GM21717 (cell line): ENCODE data around the gene TMEM127.
"Not testable (repeated sequence)": the region's sequence is repeated elsewhere in the genome, so short reads cannot be mapped to it uniquely, and the experiment has no call there.

Experiments
- ATAC-seq: cut with Tn5 transposase; IDR thresholded peaks from one replicate; pipeline ENCODE4 v1.9.1; 2021; ENCODE audit warnings: mild to moderate bottlenecking, moderate library complexity; ENCODE audit not compliant: unreplicated experiment

TMEM127 gene

GRCh38 chr2:96265840-96266679, at the start of gene TMEM127, which contains the start of gene CIAO1:
TSS of gene TMEM127 (minus strand) at chr2:96265997. CDS start at chr2:96265381, 616 bp downstream.
TSS of gene CIAO1 (plus strand) at chr2:96266225. CDS start at chr2:96266351, 126 bp downstream.
- ATAC-seq: peak; percentile 89

- ATAC-seq: no peak
Measured at GRCh38 chr2:96315005-96315399, 49.2 kb upstream of the TMEM127 start.

GRCh38 chr2:96308248-96308647, 42.5 kb upstream of the TMEM127 start:
- no peak for ATAC-seq

GRCh38 chr2:96306370-96306769, 40.6 kb upstream of the TMEM127 start:
- ATAC-seq: no peak

- ATAC-seq: peak; percentile 5
Measured at GRCh38 chr2:96305979-96306308, 40.1 kb upstream of the TMEM127 start.

GRCh38 chr2:96305091-96305978, 39.5 kb upstream of the TMEM127 start, which contains the start of gene SNRNP200:
TSS of gene SNRNP200 (minus strand) at chr2:96305546. CDS start at chr2:96305437, 109 bp downstream.
- peak; percentile 79 for ATAC-seq

GRCh38 chr2:96304606-96305005, 38.8 kb upstream of the TMEM127 start:
- ATAC-seq: no peak

GRCh38 chr2:96301865-96302264, 36.1 kb upstream of the TMEM127 start:
- no peak for ATAC-seq

GRCh38 chr2:96296925-96297324, 31.1 kb upstream of the TMEM127 start:
- no peak for ATAC-seq

GRCh38 chr2:96294271-96294670, 28.5 kb upstream of the TMEM127 start:
- not testable (repeated sequence) for ATAC-seq

- ATAC-seq: no peak
Measured at GRCh38 chr2:96291751-96292150, 26.0 kb upstream of the TMEM127 start.

GRCh38 chr2:96287273-96287856, 21.6 kb upstream of the TMEM127 start:
- ATAC-seq: no peak

- ATAC-seq: no peak
Measured at GRCh38 chr2:96276787-96277499, 11.1 kb upstream of the TMEM127 start.

- ATAC-seq: no peak
Measured at GRCh38 chr2:96274355-96275056, 8.7 kb upstream of the TMEM127 start.

GRCh38 chr2:96273763-96274162, 8.0 kb upstream of the TMEM127 start:
- ATAC-seq: no peak

GRCh38 chr2:96271995-96272394, 6.2 kb upstream of the TMEM127 start:
- no peak for ATAC-seq

GRCh38 chr2:96267159-96267971, 1.6 kb upstream of the TMEM127 start:
- ATAC-seq: no peak

GRCh38 chr2:96265349-96265839, 403 bp downstream of the TMEM127 start:
- ATAC-seq: peak; percentile 23
